HUES6 (cell line): ENCODE measurements around the gene CSRP1.

Experiments
- H3K27ac ChIP-seq: 2 replicates; pipeline ENCODE4 v1.7.0; 2013; ENCODE audit warnings: low read depth, mild to moderate bottlenecking, low read length, inconsistent platforms
- H3K27me3 ChIP-seq: 2 replicates; pipeline ENCODE4 v1.6.1; 2013; ENCODE audit warnings: low read length; ENCODE audit not compliant: control insufficient read depth, insufficient read depth
- H3K36me3 ChIP-seq: 2 replicates; pipeline ENCODE4 v1.6.1; 2013; ENCODE audit warnings: low read length; ENCODE audit not compliant: control insufficient read depth, insufficient read depth
- H3K4me1 ChIP-seq: 2 replicates; pipeline ENCODE4 v1.6.1; 2013; ENCODE audit warnings: low read length; ENCODE audit not compliant: control insufficient read depth, insufficient read depth
- H3K4me3 ChIP-seq: 2 replicates; pipeline ENCODE4 v1.5.1; 2013; ENCODE audit warnings: low read depth, low read length
- H3K9ac ChIP-seq: one replicate; pipeline ENCODE4 v1.6.1; 2013; ENCODE audit warnings: mild to moderate bottlenecking, low read length
- H3K9me3 ChIP-seq: 2 replicates; pipeline ENCODE4 v1.6.1; 2013; ENCODE audit warnings: low read depth, low read length; ENCODE audit not compliant: control insufficient read depth, insufficient read depth

Gene CSRP1

DNA sequence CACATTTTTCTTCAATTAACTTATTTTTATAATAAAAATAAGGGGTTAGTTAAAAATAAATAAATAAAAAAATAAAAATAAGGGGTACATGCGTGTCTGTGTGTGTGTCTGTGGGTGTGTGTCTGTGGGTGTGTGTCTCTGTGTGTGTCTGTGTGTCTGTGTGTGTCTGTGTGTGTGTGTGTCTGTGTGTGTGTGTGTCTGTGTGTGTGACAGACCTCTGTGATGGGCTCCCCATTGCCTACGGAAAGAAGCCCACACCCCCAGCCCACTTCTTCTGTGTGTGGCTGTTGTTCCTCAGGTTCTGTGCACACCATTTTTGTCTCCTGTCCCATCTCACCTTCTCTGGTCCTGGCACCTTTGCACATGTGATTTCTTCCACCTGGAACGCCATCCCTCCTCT, 47.9 kb downstream of the CSRP1 start:
- H3K9ac ChIP-seq: no peak overlapping the region
- no peaks in the 10 kb centered on the region for H3K27me3 ChIP-seq
- 0 out of 2 replicates have a peak, but pooled peaks cover under 1% of the 10 kb centered on the region for H3K36me3 ChIP-seq
- no peak overlapping the region for H3K27ac ChIP-seq
- H3K4me1 ChIP-seq: peaks cover 36% of the 10 kb centered on the region
- H3K4me3 ChIP-seq: no peak overlapping the region
- no peaks in the 10 kb centered on the region for H3K9me3 ChIP-seq

DNA sequence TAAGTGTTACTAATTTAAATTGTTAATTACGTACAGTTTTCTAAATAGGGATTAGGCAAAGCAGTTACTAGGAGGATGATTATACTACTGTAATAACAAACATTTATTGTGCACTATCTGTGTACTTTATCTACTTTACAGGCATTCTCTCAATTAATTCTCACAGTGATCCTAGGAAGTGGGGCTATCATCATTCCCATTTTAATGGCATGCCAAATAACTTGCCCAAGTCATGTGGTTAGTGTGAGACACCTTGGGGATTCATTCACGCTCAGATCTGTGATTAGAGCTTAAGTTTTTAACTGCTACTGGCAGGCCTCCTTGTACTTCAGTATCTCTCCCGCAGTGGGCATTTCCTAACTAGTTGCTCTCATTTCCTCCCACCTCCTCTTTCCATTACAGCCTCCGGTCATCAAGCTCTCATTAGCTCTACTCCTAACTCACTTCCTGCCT, 49.4 kb downstream of the CSRP1 start:
- Histone ChIP-seq H3K27ac (no peak overlapping the region), H3K36me3 (no peaks in the 10 kb centered on the region), H3K27me3 (no peaks in the 10 kb centered on the region), H3K9me3 (no peaks in the 10 kb centered on the region), H3K4me1 (peaks cover 36% of the 10 kb centered on the region), H3K9ac (no peak overlapping the region), H3K4me3 (no peak overlapping the region)

DNA sequence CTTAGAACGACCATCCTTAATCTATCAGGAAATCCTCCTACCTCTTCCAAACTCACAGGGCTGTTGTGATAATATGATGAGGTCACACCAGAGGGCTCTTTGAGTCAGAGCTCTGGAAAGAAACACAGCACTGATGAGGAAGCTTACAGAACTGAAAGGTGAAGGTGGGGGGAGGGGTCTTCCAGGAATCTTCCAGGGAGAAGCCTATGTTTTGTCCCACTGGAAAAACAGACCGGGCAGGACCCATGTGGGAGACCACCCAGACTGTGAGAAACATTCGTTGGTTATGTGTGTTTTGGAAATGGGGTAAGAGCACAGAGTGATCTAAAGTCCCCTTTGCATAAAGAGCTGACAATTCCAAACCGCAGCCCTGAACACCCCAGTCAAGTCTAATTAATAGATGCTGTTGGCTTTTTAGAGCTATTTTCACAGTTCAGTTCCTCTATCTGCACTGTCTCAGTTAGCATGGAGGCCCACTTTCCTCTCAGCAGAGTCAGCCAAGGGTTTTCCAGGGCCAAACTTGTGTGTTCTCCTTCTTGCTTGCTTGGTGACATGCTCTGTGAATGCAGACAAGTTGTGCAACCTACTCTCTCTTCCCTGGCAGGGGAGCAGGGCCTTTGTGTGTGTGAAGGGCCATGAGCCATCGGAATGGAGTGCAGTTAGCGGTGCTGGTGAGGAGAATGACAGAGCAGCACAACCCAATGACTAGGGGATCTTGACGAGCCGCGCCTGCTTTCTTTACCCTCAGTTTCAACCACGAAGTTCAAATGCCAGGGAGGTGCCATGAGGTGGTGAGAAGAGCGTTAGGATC, 50.2 kb downstream of the CSRP1 start:
- H3K36me3 ChIP-seq: no peaks in the 10 kb centered on the region
- H3K27me3 ChIP-seq: no peaks in the 10 kb centered on the region
- H3K27ac ChIP-seq: no peak overlapping the region
- H3K4me1 ChIP-seq: peaks cover 31% of the 10 kb centered on the region
- H3K4me3 ChIP-seq: no peak overlapping the region
- H3K9me3 ChIP-seq: no peaks in the 10 kb centered on the region
- peak overlapping the region; percentile 27 for H3K9ac ChIP-seq

DNA sequence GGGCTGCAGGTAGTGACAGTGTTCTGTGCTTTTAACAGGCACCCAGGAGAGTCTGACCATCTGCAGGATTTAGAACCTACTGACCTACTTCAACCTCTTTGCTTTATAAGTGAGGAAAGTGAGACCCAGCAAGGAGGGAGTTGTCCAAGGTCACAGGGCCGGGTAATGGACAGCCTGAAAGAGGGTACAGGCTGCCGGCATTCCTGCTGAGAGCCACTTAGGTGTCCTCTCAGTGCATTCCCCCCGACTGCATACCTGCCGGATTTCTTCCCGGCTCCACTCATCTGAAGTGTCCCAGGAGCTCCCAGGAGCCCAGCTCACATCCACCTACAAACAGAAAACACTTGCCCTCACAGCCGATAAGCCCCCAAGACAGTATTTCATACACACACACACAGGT, 51.8 kb downstream of the CSRP1 start:
- no peak overlapping the region for H3K9ac ChIP-seq
- no peaks in the 10 kb centered on the region for H3K9me3 ChIP-seq
- H3K4me1 ChIP-seq: peaks cover 36% of the 10 kb centered on the region
- H3K4me3 ChIP-seq: no peak overlapping the region
- no peak overlapping the region for H3K27ac ChIP-seq
- no peaks in the 10 kb centered on the region for H3K27me3 ChIP-seq
- no peaks in the 10 kb centered on the region for H3K36me3 ChIP-seq

DNA sequence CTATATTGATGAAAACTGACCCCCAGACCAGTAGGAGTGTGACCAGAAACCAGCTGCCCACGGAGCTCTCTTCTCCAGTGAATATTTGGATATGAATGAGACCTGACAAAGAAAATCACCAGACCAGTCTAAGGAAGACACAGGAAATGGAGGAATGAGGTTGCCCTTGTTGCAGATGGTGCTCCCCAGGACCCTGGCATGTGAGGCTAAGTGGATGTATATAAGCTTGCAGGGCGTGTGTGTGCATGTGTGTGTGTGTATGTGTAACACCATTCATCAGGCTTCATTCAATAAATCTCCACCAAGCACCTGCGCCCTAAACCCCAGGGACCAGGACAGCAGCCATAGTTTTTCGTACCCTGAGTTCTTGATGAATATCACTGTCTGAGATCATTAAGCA, 52.3 kb downstream of the CSRP1 start:
- Histone ChIP-seq H3K27ac (no peak overlapping the region), H3K27me3 (no peaks in the 10 kb centered on the region), H3K4me1 (peaks cover 41% of the 10 kb centered on the region), H3K36me3 (no peaks in the 10 kb centered on the region), H3K4me3 (no peak overlapping the region), H3K9me3 (no peaks in the 10 kb centered on the region), H3K9ac (no peak overlapping the region)

DNA sequence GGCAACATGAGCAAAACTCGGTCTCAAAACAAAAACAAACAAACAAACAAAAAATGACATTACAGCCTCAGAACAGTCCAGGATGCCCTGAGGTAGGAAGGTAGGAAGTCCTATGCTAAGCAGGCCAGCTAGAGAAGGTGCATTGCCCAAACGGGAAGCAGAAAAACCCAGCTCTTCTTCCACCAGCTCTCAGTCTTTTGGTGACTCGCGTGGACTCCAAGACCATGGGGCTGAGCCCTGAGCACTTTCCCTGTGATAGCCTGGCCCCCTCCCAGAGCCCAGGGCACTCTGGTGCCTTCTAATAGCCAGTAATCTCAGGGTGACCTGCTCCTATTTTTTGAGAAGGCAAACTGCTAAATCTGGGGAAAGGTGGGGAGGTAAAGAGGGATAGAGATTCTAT, 54.1 kb downstream of the CSRP1 start:
- no peak overlapping the region for H3K27ac ChIP-seq
- H3K27me3 ChIP-seq: no peaks in the 10 kb centered on the region
- H3K9ac ChIP-seq: no peak overlapping the region
- H3K4me3 ChIP-seq: no peak overlapping the region
- no peaks in the 10 kb centered on the region for H3K9me3 ChIP-seq
- H3K36me3 ChIP-seq: no peaks in the 10 kb centered on the region
- peaks cover 54% of the 10 kb centered on the region for H3K4me1 ChIP-seq

DNA sequence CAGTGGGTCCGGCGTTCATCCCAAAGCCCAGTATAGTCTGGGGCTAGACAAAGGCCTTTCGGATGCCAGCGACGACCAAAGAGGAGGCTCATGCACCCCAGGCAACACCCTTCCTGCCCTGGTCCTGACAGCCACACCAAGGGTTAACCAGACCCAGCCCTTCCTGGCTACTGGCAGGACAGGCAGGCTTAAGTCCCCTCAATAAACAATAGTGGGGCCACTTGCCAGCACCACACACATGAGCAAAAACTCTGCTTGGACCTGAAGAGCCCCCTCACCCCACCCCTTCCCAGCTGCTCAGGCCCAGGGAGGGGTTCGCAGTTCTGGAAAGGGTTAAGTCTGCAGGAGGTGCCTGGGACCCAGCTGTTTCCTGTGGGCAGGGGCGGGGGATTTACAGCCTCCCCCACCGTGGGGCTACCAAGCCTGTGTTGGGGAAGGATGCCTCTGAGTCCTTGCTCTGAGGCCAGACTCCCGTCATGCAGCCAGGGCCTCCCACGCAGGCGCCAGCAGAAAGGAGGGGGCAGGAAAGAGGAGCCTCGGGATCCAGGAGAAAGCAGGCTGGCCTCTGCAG, 56.1 kb downstream of the CSRP1 start:
- peaks cover 35% of the 10 kb centered on the region for H3K4me1 ChIP-seq
- H3K27ac ChIP-seq: no peak overlapping the region
- no peaks in the 10 kb centered on the region for H3K27me3 ChIP-seq
- H3K9ac ChIP-seq: no peak overlapping the region
- H3K4me3 ChIP-seq: no peak overlapping the region
- no peaks in the 10 kb centered on the region for H3K9me3 ChIP-seq
- no peaks in the 10 kb centered on the region for H3K36me3 ChIP-seq

DNA sequence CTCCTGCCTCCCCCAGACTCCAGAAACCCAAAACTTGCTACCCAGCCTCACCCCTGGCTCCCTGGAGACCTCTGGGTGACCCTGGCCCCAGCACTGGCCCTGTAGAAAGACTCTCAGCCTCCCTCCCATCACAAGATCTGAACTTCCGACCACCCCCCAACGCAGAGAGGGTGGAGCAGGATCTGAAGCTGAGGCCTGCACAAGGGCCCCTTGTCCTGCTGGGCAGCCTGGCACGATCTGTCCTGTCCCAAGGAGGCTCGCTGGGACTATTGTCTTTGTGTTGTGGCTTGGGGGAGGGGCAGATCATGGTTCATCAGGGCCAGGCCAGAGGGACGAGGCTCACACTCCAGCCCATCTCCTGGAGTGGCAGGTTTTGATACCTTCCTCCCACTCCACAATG, 57.9 kb downstream of the CSRP1 start:
- Histone ChIP-seq H3K9ac (no peak overlapping the region), H3K9me3 (no peaks in the 10 kb centered on the region), H3K27me3 (no peaks in the 10 kb centered on the region), H3K4me3 (no peak overlapping the region), H3K36me3 (no peaks in the 10 kb centered on the region), H3K27ac (no peak overlapping the region), H3K4me1 (peaks cover 35% of the 10 kb centered on the region)

DNA sequence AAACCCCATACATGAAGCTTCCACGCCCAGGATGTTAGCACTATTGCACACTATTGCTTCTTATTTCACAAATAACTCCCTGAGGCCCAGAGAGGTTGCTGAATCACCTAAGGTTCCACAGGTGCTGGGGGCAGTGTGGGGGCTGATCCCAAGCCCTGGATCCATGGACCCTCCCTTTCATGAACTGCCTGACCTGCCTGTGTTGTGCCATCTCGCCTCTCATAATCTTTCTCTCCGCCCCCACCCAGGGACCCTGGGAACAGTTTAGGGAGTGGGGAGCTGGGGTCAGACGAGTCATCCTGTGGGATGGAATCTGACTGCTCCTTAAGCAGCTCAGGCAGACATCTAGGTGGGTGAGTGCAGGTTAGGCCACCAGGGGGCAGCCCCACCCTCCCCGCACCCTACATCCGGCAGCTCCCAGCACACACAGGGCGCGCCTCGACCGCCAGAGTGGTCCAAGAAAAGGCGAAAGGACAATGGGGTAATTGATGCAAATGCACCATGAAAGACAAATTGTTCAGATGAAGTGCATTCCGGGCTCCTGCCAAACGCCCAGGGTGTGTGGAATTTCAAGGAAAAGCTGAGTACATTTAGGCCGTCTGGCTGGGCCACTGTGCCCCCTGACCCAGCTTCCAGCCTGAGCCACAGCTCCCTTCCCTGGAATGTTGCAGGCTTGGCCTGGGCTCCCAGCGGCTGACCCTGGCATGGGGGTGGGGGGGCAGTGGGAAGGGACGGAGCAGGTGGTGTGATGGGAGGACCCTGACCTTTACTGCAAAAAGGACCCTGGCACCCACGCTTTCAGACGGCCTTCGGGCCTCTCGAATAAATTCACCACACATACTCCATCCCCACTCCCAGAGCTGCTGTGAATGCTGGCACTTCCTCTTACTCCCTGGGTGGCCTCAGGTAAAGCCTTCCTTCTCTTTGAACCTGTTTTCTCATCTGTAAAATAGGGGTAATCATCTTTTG, 58.7 kb downstream of the CSRP1 start:
- peaks cover 35% of the 10 kb centered on the region for H3K4me1 ChIP-seq
- H3K9ac ChIP-seq: no peak overlapping the region
- no peaks in the 10 kb centered on the region for H3K9me3 ChIP-seq
- H3K36me3 ChIP-seq: no peaks in the 10 kb centered on the region
- no peak overlapping the region for H3K27ac ChIP-seq
- 0 out of 2 replicates have a peak overlapping the region, but pooled peaks have one; percentile 21 for H3K4me3 ChIP-seq
- H3K27me3 ChIP-seq: no peaks in the 10 kb centered on the region

DNA sequence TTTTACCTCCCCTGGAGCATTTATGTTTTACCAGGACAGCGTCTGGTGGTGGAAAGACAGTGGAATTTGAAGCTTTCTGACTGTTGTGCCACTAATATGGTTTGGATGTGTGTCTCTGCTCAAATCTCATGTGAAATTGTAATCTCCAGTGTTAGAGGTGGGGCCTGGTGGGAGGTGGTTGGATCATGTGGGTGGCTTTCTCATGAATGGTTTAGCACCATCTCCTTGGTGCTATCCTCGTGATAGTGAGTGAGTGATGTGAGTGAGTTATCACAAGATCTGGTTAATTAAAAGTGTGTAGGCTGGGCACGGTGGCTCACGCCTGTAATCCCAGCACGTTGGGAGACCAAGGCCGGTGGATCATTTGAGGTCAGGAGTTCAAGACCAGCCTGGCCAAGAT, 61.6 kb downstream of the CSRP1 start:
- Histone ChIP-seq H3K27me3 (no peaks in the 10 kb centered on the region), H3K4me3 (no peak overlapping the region), H3K9ac (no peak overlapping the region), H3K9me3 (no peaks in the 10 kb centered on the region), H3K27ac (no peak overlapping the region), H3K4me1 (peaks cover 25% of the 10 kb centered on the region), H3K36me3 (no peaks in the 10 kb centered on the region)

DNA sequence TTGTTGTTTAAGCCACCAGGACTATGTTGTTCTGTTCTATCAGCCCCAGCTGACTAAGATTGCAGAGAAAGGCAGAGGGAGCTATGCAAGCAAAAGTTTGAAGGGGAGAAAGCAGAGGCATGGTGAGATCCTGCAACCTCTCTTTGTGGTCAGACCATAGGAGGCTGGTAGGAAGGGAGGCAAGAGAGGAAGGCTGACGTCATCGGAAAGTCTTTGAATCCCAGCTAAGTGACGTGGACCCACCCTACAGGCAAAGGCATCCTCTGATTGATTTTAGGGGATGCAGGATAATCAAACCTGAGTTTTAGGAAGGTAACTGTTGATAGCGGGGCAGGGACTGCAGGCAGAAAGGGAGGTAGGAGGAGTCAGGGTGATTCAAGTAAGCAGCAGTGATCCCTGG, 62.1 kb downstream of the CSRP1 start:
- peaks cover 20% of the 10 kb centered on the region for H3K4me1 ChIP-seq

More for the DNA sequence above, 62.1 kb downstream of the CSRP1 start:
- H3K27ac ChIP-seq: no peak overlapping the region
- no peak overlapping the region for H3K9ac ChIP-seq
- no peak overlapping the region for H3K4me3 ChIP-seq
- H3K27me3 ChIP-seq: no peaks in the 10 kb centered on the region
- no peaks in the 10 kb centered on the region for H3K36me3 ChIP-seq
- no peaks in the 10 kb centered on the region for H3K9me3 ChIP-seq
